GM18519 (cell line): ENCODE measurements around the gene SPESP1.
"Not testable (repeated sequence)": the region's sequence is repeated elsewhere in the genome, so short reads cannot be mapped to it uniquely, and the experiment has no call there.

Experiments used
- ATAC-seq: cut with Tn5 transposase; IDR thresholded peaks from one replicate; pipeline ENCODE4 v1.9.1; 2021; ENCODE audit warnings: mild to moderate bottlenecking, moderate library complexity; ENCODE audit not compliant: unreplicated experiment, low FRiP score

SPESP1 gene

GRCh38 chr15:68962465-68962864, 32.1 kb downstream of the SPESP1 start:
- ATAC-seq, result no peak

GRCh38 chr15:68963719-68964118, 33.4 kb downstream of the SPESP1 start:
- not testable (repeated sequence) for ATAC-seq

- ATAC-seq, result no peak
Observed at GRCh38 chr15:68966996-68967395, 36.7 kb downstream of the SPESP1 start.

GRCh38 chr15:68967948-68968347, 37.6 kb downstream of the SPESP1 start:
- ATAC-seq, result no peak

GRCh38 chr15:68969298-68969697, 39.0 kb downstream of the SPESP1 start:
- ATAC-seq, result no peak

- ATAC-seq, result no peak
Observed at GRCh38 chr15:68972201-68973065, 42.1 kb downstream of the SPESP1 start.

GRCh38 chr15:68975651-68976160, 45.4 kb downstream of the SPESP1 start:
- ATAC-seq, result not testable (repeated sequence)

GRCh38 chr15:68977426-68977825, 47.1 kb downstream of the SPESP1 start:
- not testable (repeated sequence) for ATAC-seq

- no peak for ATAC-seq
Observed at GRCh38 chr15:68979006-68979405, 48.7 kb downstream of the SPESP1 start.

GRCh38 chr15:68979816-68980215, 49.5 kb downstream of the SPESP1 start:
- no peak for ATAC-seq

GRCh38 chr15:68980786-68981185, 50.5 kb downstream of the SPESP1 start:
- ATAC-seq, result no peak

GRCh38 chr15:68981941-68982340, 51.6 kb downstream of the SPESP1 start:
- ATAC-seq, result no peak

- ATAC-seq, result no peak
Observed at GRCh38 chr15:68982976-68983563, 52.7 kb downstream of the SPESP1 start.

- no peak for ATAC-seq
Observed at GRCh38 chr15:68983961-68984481, 53.7 kb downstream of the SPESP1 start.

GRCh38 chr15:68984586-68984985, 54.3 kb downstream of the SPESP1 start:
- no peak for ATAC-seq

- no peak for ATAC-seq
Observed at GRCh38 chr15:68985361-68985891, 55.1 kb downstream of the SPESP1 start.

- no peak for ATAC-seq
Observed at GRCh38 chr15:68986322-68986721, 56.0 kb downstream of the SPESP1 start.

GRCh38 chr15:68987120-68987519, 56.8 kb downstream of the SPESP1 start:
- no peak for ATAC-seq

- no peak for ATAC-seq
Observed at GRCh38 chr15:68987676-68988075, 57.4 kb downstream of the SPESP1 start.

GRCh38 chr15:68989541-68990230, 59.4 kb downstream of the SPESP1 start:
- no peak for ATAC-seq
